Testis (tissue), 3 donors: ENCODE data around the gene ELMO3. TPM values are rescaled to one million over a fixed set of nuclear protein-coding genes. Genes with fewer than 3 reads are reported as not detected.

Experiments used
- DNase-seq: peaks from one replicate; pipeline ENCODE4 v3.0.0-alpha.2; 2019
- H3K27ac ChIP-seq, 2 donors: fragments of 200-600 bp; sonication (generic); one replicate each; pipeline ENCODE4 v1.5.1; 2019
- H3K27me3 ChIP-seq: fragments of 200-600 bp; sonication (generic); one replicate; pipeline ENCODE4 v1.5.1; 2019
- H3K36me3 ChIP-seq: fragments of 200-600 bp; sonication (generic); one replicate; pipeline ENCODE4 v1.5.1; 2017; ENCODE audit warnings: low read depth; ENCODE audit errors: missing control alignments
- H3K4me1 ChIP-seq: fragments of 200-600 bp; sonication (generic); one replicate; pipeline ENCODE4 v1.5.1; 2019
- H3K4me3 ChIP-seq, 2 donors: fragments of 200-600 bp; sonication (generic); one replicate each; pipeline ENCODE4 v1.5.1; 2017 to 2019
- H3K9me3 ChIP-seq: fragments of 200-600 bp; sonication (generic); one replicate; pipeline ENCODE4 v1.5.1; 2017
- CTCF ChIP-seq, 3 experiments: fragments of 450-650 bp in 2 of 3; fragments of 200-600 bp in 1 of 3; sonication (generic) in 1 of 3; IDR thresholded peaks; one replicate each; pipeline ENCODE4 v1.5.1; 2016 to 2019; ENCODE audit warnings: antibody characterized with exemption in 3 of 3, mild to moderate bottlenecking in 2 of 3, moderate library complexity in 1 of 3
- POLR2A ChIP-seq: fragments of 450-650 bp; IDR thresholded peaks from one replicate; pipeline ENCODE4 v1.6.1; 2017; ENCODE audit warnings: antibody characterized with exemption, mild to moderate bottlenecking, moderate library complexity
- WGBS, 2 donors: methylation state at CpG; one replicate each; pipeline ENCODE4 v1.1.5; 2018; 5-methylcytosine and 5-hydroxymethylcytosine counted together
- intact Hi-C: fragments of 100-400 bp; cut with DNase I; formaldehyde crosslinking; loops from one replicate; pipeline ENCODE4 v1.15.1; 2023; ENCODE audit warnings: low total_unique reads
- polyA plus RNA-seq: library from polyadenylated mRNA; stranded (reverse); fragments of 350-450 nt; fragmentation: Illumina TruSeq; extraction: RNeasy Lipid Tissue Mini Kit (QIAGEN cat#74804); gene quantifications from one replicate; pipeline ENCODE4 v1.2.3, GENCODE V29; 2014; ENCODE audit warnings: low read depth, low replicate concordance; ENCODE audit not compliant: insufficient read depth
- total RNA-seq, 2 donors: library from RNA; depleted of rRNA; stranded (reverse); fragments of >200 nt; gene quantifications; one replicate each; pipeline ENCODE4 v1.2.3, GENCODE V29; 2016

ELMO3 gene
- total and polyA plus RNA-seq, 3 donors from 2014 or later = 9.3 to 22.2 (median 10.5) TPM

GRCh38 chr16:67190448-67191399 lies 8.2 kb upstream of the ELMO3 start:
- Histone ChIP-seq H3K4me3 (no peak overlapping the region), H3K27me3 (no peaks in the 10 kb centered on the region), H3K27ac (no peak overlapping the region), H3K9me3 (no peaks in the 10 kb centered on the region), H3K36me3 (no peaks in the 10 kb centered on the region), H3K4me1 (peaks cover 42% of the 10 kb centered on the region)
- DNase-seq = no peak
- intact Hi-C loops = no loop called here
- WGBS, 2 donors = 70 to 75% methylated on average over 12 to 13 of the region's 13 CpGs
- TF ChIP-seq CTCF (IDR thresholded peaks at IDR 0.05) (no peak), POLR2A (no peak)

GRCh38 chr16:67191411-67191994 lies 7.4 kb upstream of the ELMO3 start:
- WGBS, 2 donors = 23 to 25% methylated on average over 9 of the region's 9 CpGs
- TF ChIP-seq CTCF (IDR thresholded peaks at IDR 0.05) (no peak), POLR2A (no peak)
- Histone ChIP-seq H3K27ac (no peak overlapping the region), H3K36me3 (no peaks in the 10 kb centered on the region), H3K4me1 (peaks cover 34% of the 10 kb centered on the region), H3K4me3 (peak overlapping the region; percentile 96 to 99), H3K27me3 (no peaks in the 10 kb centered on the region), H3K9me3 (no peaks in the 10 kb centered on the region)
- intact Hi-C loops = no loop called here
- no peak for DNase-seq

GRCh38 chr16:67191995-67192681 lies 6.8 kb upstream of the ELMO3 start, which contains the start of gene E2F4:
Gene E2F4, plus strand, starts transcription at chr16:67192155. Its CDS starts 73 bp downstream, at chr16:67192228.
- 0 to 2% methylated on average over 13 to 54 of the region's 54 CpGs for WGBS, 2 donors
- Histone ChIP-seq H3K36me3 (no peaks in the 10 kb centered on the region), H3K27me3 (no peaks in the 10 kb centered on the region), H3K27ac (peak within 1 kb of the TSS; percentile 70 to 74), H3K4me1 (peaks cover 30% of the 10 kb centered on the region), H3K9me3 (no peaks in the 10 kb centered on the region), H3K4me3 (peak within 1 kb of the TSS; percentile 96 to 99)
- intact Hi-C loops = no loop called here
- no peak for TF ChIP-seq POLR2A
- TF ChIP-seq CTCF (IDR thresholded peaks at IDR 0.05) = peak in 1 of 3 experiments; percentile 15
- peak; percentile 95 for DNase-seq

GRCh38 chr16:67192781-67193361 lies 6.1 kb upstream of the ELMO3 start:
- Histone ChIP-seq H3K27me3 (no peaks in the 10 kb centered on the region), H3K27ac (peak overlapping the region; percentile 70 to 74), H3K4me3 (peak overlapping the region; percentile 96 to 99), H3K9me3 (no peaks in the 10 kb centered on the region), H3K4me1 (peaks cover 32% of the 10 kb centered on the region), H3K36me3 (no peaks in the 10 kb centered on the region)
- intact Hi-C loops = no loop called here
- WGBS, 2 donors = 16 to 26% methylated on average over 17 of the region's 17 CpGs
- no peak for TF ChIP-seq CTCF (IDR thresholded peaks at IDR 0.05)
- no peak for TF ChIP-seq POLR2A
- no peak for DNase-seq
